Ovary (tissue), 9 donors: ENCODE results near the gene NTRK1. TPM values are rescaled to one million over a fixed set of nuclear protein-coding genes. Genes with fewer than 3 reads are reported as not detected.

Experiments used
- DNase-seq, 5 donors: peaks; one replicate each; pipeline ENCODE4 v3.0.0-alpha.2; 2019 to 2020
- H3K27ac ChIP-seq, 2 donors: fragments of 200-600 bp; one replicate each; pipeline versions ENCODE4 v1.5.1 to v1.8.0; 2019 to 2022
- H3K27me3 ChIP-seq: fragments of 200-600 bp; one replicate; pipeline ENCODE4 v1.8.0; 2022
- H3K36me3 ChIP-seq: fragments of 200-600 bp; sonication (generic); one replicate; pipeline ENCODE4 v1.5.1; 2019
- H3K4me1 ChIP-seq: one replicate; pipeline ENCODE4 v1.8.1; 2013; ENCODE audit warnings: mild to moderate bottlenecking, moderate library complexity; ENCODE audit not compliant: insufficient read depth
- H3K4me3 ChIP-seq: fragments of 200-600 bp; sonication (generic); one replicate; pipeline ENCODE4 v1.5.1; 2017
- H3K9me3 ChIP-seq, 2 donors: fragments of 200-600 bp in 1 of 2; sonication (generic) in 1 of 2; one replicate each; pipeline versions ENCODE4 v1.5.1 to v1.8.1; 2013 to 2019; ENCODE audit warnings: mild to moderate bottlenecking in 1 of 2, moderate library complexity in 1 of 2
- CTCF ChIP-seq, 3 donors: fragments of 450-650 bp in 2 of 3; fragments of 200-600 bp in 1 of 3; IDR thresholded peaks; one replicate each; pipeline versions ENCODE4 v1.5.1 to v1.8.0; 2016 to 2022; ENCODE audit warnings: antibody characterized with exemption in 3 of 3, mild to moderate bottlenecking in 1 of 3
- EP300 ChIP-seq: sonication (generic); formaldehyde crosslinking; IDR thresholded peaks from one replicate; pipeline ENCODE4 v1.6.1; 2017; ENCODE audit warnings: antibody characterized with exemption
- POLR2A ChIP-seq: fragments of 450-650 bp; IDR thresholded peaks from one replicate; pipeline ENCODE4 v1.6.1; 2017; ENCODE audit warnings: antibody characterized with exemption, mild to moderate bottlenecking, moderate library complexity
- WGBS, 3 donors: extraction: QIAGEN DNeasy Blood & Tissue Kit in 1 of 3; methylation state at CpG; one replicate each; pipeline versions ENCODE4 v1.1.5 to v1.1.7; 2013 to 2017; 5-methylcytosine and 5-hydroxymethylcytosine counted together
- intact Hi-C, 4 donors: fragments of 100-400 bp; cut with DNase I; formaldehyde crosslinking; loops; one replicate each; pipeline versions ENCODE4 v1.11.0 to v1.15.1; 2022 to 2023
- polyA plus RNA-seq, 2 donors: library from polyadenylated mRNA; stranded (reverse); fragments of 200-250 nt in 1 of 2; fragments of 350-450 nt in 1 of 2; fragmentation: Illumina TruSeq in 1 of 2; extraction: RNeasy Lipid Tissue Mini Kit (QIAGEN cat#74804) in 1 of 2; gene quantifications; one replicate each; pipeline ENCODE4 v1.2.3, GENCODE V29; 2013 to 2014
- total RNA-seq, 7 donors: library from RNA; depleted of rRNA in 2 of 7; stranded (reverse); fragments of >200 nt in 2 of 7; fragmentation: NEBNext Ultra II Directional in 3 of 7; extraction: Animal tissue kit (Norgen Biotek cat#: 25700) in 3 of 7; gene quantifications; one replicate each; pipeline versions ENCODE4 v1.1.0 to v1.2.4, GENCODE V29; 2016 to 2023
- donor health status: DM: no; HTN: no; CAD: no; lungs with moderate emphysema.
- donor health status: DM: no; HTN: no; CAD: no.
- donor health status: Bipolar disorder and iron deficiency.
- donor health status: DM: yes; HTN: yes; CAD: no.
- donor health status: DM: no; HTN: no; CAD: no.
- donor health status: DM: yes; HTN: yes; CAD: no.

Gene NTRK1
- total and polyA plus RNA-seq, 9 donors: 0.11 to 0.92 (median 0.38) TPM; not detected in 4

- Histone ChIP-seq H3K4me3 (no peak overlapping the region), H3K4me1 (no peaks in the 10 kb centered on the region), H3K27ac (no peak overlapping the region), H3K36me3 (no peaks in the 10 kb centered on the region), H3K27me3 (no peaks in the 10 kb centered on the region), H3K9me3 (no peaks in the 10 kb centered on the region)
- TF ChIP-seq POLR2A (no peak), EP300 (no peak), CTCF (IDR thresholded peaks at IDR 0.05) (no peak)
- intact Hi-C loops: no loop called here
- DNase-seq: no peak
- WGBS, 3 donors: 65 to 67% (median 66%) methylated on average over 6 of the region's 6 CpGs
These were observed 16.6 kb upstream of the NTRK1 start for GRCh38 chr1:156844102-156844501.

GRCh38 chr1:156844638-156845037 lies 16.0 kb upstream of the NTRK1 start:
- Histone ChIP-seq H3K4me3 (no peak overlapping the region), H3K27ac (no peak overlapping the region), H3K4me1 (no peaks in the 10 kb centered on the region), H3K9me3 (no peaks in the 10 kb centered on the region), H3K36me3 (no peaks in the 10 kb centered on the region), H3K27me3 (no peaks in the 10 kb centered on the region)
- no peak for DNase-seq
- intact Hi-C loops: no loop called here
- 46 to 61% (median 51%) methylated on average over 14 of the region's 14 CpGs for WGBS, 3 donors
- TF ChIP-seq CTCF (IDR thresholded peaks at IDR 0.05) (no peak), POLR2A (no peak), EP300 (no peak)

GRCh38 chr1:156845055-156845952 lies 15.4 kb upstream of the NTRK1 start:
- H3K4me1 ChIP-seq: no peaks in the 10 kb centered on the region
- H3K9me3 ChIP-seq: no peaks in the 10 kb centered on the region
- no peaks in the 10 kb centered on the region for H3K27me3 ChIP-seq
- intact Hi-C loops: no loop called here
- no peaks in the 10 kb centered on the region for H3K36me3 ChIP-seq
- no peak for DNase-seq
- H3K27ac ChIP-seq: no peak overlapping the region
- H3K4me3 ChIP-seq: no peak overlapping the region
- 22 to 23% (median 23%) methylated on average over 53 to 69 of the region's 69 CpGs for WGBS, 3 donors
- TF ChIP-seq CTCF (IDR thresholded peaks at IDR 0.05): no peak
- no peak for TF ChIP-seq POLR2A
- TF ChIP-seq EP300: no peak

GRCh38 chr1:156845953-156846545 lies 14.6 kb upstream of the NTRK1 start:
- intact Hi-C loops: no loop called here
- TF ChIP-seq POLR2A: no peak
- no peak for TF ChIP-seq CTCF (IDR thresholded peaks at IDR 0.05)
- TF ChIP-seq EP300: no peak
- WGBS, 3 donors: 66 to 75% (median 74%) methylated on average over 18 of the region's 18 CpGs

More at GRCh38 chr1:156845953-156846545, 14.6 kb upstream of the NTRK1 start:
- no peaks in the 10 kb centered on the region for H3K4me1 ChIP-seq
- H3K4me3 ChIP-seq: no peak overlapping the region
- no peaks in the 10 kb centered on the region for H3K36me3 ChIP-seq
- H3K9me3 ChIP-seq: no peaks in the 10 kb centered on the region
- DNase-seq: no peak
- no peaks in the 10 kb centered on the region for H3K27me3 ChIP-seq
- no peak overlapping the region for H3K27ac ChIP-seq
